SK-N-MC (cell line): ENCODE measurements around the gene CSF1R.

ENCODE experiments used
- DNase-seq: peaks from one replicate; pipeline ENCODE4 v3.0.0-alpha.2; 2011; ENCODE audit warnings: low read depth, low spot score
- H3K27ac ChIP-seq: fragments of 200-600 bp; sonication (generic); 2 replicates; pipeline ENCODE4 v1.5.1; 2016; ENCODE audit warnings: mixed run types
- H3K36me3 ChIP-seq: fragments of 200-600 bp; sonication (generic); 2 replicates; pipeline ENCODE4 v1.6.1; 2017; ENCODE audit warnings: antibody characterized with exemption, low read length, mixed read lengths; ENCODE audit not compliant: insufficient read depth
- H3K4me3 ChIP-seq: fragments of 200-600 bp; sonication (generic); 2 replicates; pipeline ENCODE4 v1.5.1; 2016
- H3K9ac ChIP-seq: fragments of 200-600 bp; sonication (generic); 2 replicates; pipeline ENCODE4 v1.8.0; 2017; ENCODE audit warnings: mixed run types, mixed read lengths; ENCODE audit not compliant: insufficient read length
- H3K9me3 ChIP-seq: fragments of 200-600 bp; sonication (generic); 2 replicates; pipeline ENCODE4 v1.6.1; 2017; ENCODE audit warnings: low read depth, mild to moderate bottlenecking, antibody characterized with exemption, low read length, moderate library complexity, mixed read lengths
- EZH2 ChIP-seq: fragments of 200-600 bp; sonication (generic); IDR thresholded peaks from one replicate; pipeline ENCODE4 v1.6.1; 2017; ENCODE audit warnings: antibody characterized with exemption
- FOXP2 ChIP-seq: optimal IDR thresholded peaks from 2 replicates; pipeline ENCODE3; 2011; ENCODE audit warnings: mild to moderate bottlenecking, moderate library complexity; ENCODE audit not compliant: insufficient read depth; ENCODE audit errors: extremely low read length, control extremely low read depth
- POLR2AphosphoS5 ChIP-seq: IDR thresholded peaks from 2 replicates; pipeline ENCODE4 v1.6.1; 2012; ENCODE audit warnings: mild to moderate bottlenecking, low read depth, low read length, borderline replicate concordance

The CSF1R gene

GRCh38 chr5:150022158-150022531 is 64.2 kb downstream of the CSF1R start:
- Histone ChIP-seq H3K36me3 (peaks cover 83% of the 10 kb centered on the region), H3K9me3 (no peaks in the 10 kb centered on the region), H3K9ac (no peak overlapping the region), H3K4me3 (no peak overlapping the region), H3K27ac (no peak overlapping the region)
- TF ChIP-seq POLR2AphosphoS5: no peak
- TF ChIP-seq FOXP2: no peak
- no peak for TF ChIP-seq EZH2
- DNase-seq: no peak

- TF ChIP-seq POLR2AphosphoS5 (no peak), EZH2 (no peak), FOXP2 (no peak)
- no peak for DNase-seq
- H3K4me3 ChIP-seq: no peak overlapping the region
- peaks cover 83% of the 10 kb centered on the region for H3K36me3 ChIP-seq
- H3K9me3 ChIP-seq: no peaks in the 10 kb centered on the region
- no peak overlapping the region for H3K9ac ChIP-seq
- no peak overlapping the region for H3K27ac ChIP-seq
These were observed 64.7 kb downstream of the CSF1R start for GRCh38 chr5:150021491-150022157.

- Histone ChIP-seq H3K4me3 (no peak overlapping the region), H3K36me3 (peaks cover 89% of the 10 kb centered on the region), H3K9ac (no peak overlapping the region), H3K27ac (no peak overlapping the region), H3K9me3 (peaks cover 3% of the 10 kb centered on the region; the same call in 1 of the 2 replicates)
- DNase-seq: no peak
- TF ChIP-seq POLR2AphosphoS5: no peak
- TF ChIP-seq FOXP2: no peak
- no peak for TF ChIP-seq EZH2
These were observed 66.1 kb downstream of the CSF1R start for GRCh38 chr5:150020249-150020648.

- peaks cover 3% of the 10 kb centered on the region; the same call in 1 of the 2 replicates for H3K9me3 ChIP-seq
- no peak overlapping the region for H3K9ac ChIP-seq
- no peak overlapping the region for H3K4me3 ChIP-seq
- no peak overlapping the region for H3K27ac ChIP-seq
- TF ChIP-seq FOXP2 (no peak), POLR2AphosphoS5 (no peak), EZH2 (no peak)
- DNase-seq: no peak
- H3K36me3 ChIP-seq: peaks cover 93% of the 10 kb centered on the region
These were observed 68.9 kb downstream of the CSF1R start for GRCh38 chr5:150017226-150018005.

- H3K4me3 ChIP-seq: no peak overlapping the region
- DNase-seq: no peak
- no peak overlapping the region for H3K9ac ChIP-seq
- peaks cover 97% of the 10 kb centered on the region for H3K36me3 ChIP-seq
- TF ChIP-seq POLR2AphosphoS5 (no peak), FOXP2 (no peak), EZH2 (no peak)
- peaks cover 3% of the 10 kb centered on the region; the same call in 1 of the 2 replicates for H3K9me3 ChIP-seq
- no peak overlapping the region for H3K27ac ChIP-seq
These were observed 69.8 kb downstream of the CSF1R start for GRCh38 chr5:150016537-150016936.

- Histone ChIP-seq H3K36me3 (peaks cover 96% of the 10 kb centered on the region), H3K4me3 (no peak overlapping the region), H3K27ac (no peak overlapping the region), H3K9me3 (peaks cover 3% of the 10 kb centered on the region; the same call in 1 of the 2 replicates), H3K9ac (no peak overlapping the region)
- no peak for TF ChIP-seq FOXP2
- no peak for TF ChIP-seq EZH2
- TF ChIP-seq POLR2AphosphoS5: no peak
- no peak for DNase-seq
These were observed 70.9 kb downstream of the CSF1R start for GRCh38 chr5:150015415-150015814.

- no peak for TF ChIP-seq POLR2AphosphoS5
- TF ChIP-seq FOXP2: no peak
- TF ChIP-seq EZH2: no peak
- Histone ChIP-seq H3K27ac (no peak overlapping the region), H3K9ac (no peak overlapping the region), H3K36me3 (peaks cover 96% of the 10 kb centered on the region), H3K4me3 (no peak overlapping the region), H3K9me3 (peaks cover 3% of the 10 kb centered on the region; the same call in 1 of the 2 replicates)
- no peak for DNase-seq
These were observed 71.9 kb downstream of the CSF1R start for GRCh38 chr5:150014456-150014855.

- no peak overlapping the region for H3K27ac ChIP-seq
- H3K9me3 ChIP-seq: peaks cover 3% of the 10 kb centered on the region; the same call in 1 of the 2 replicates
- no peak for DNase-seq
- H3K36me3 ChIP-seq: peaks cover 96% of the 10 kb centered on the region
- no peak overlapping the region for H3K4me3 ChIP-seq
- no peak overlapping the region for H3K9ac ChIP-seq
- TF ChIP-seq EZH2 (no peak), FOXP2 (no peak), POLR2AphosphoS5 (no peak)
These were observed 72.4 kb downstream of the CSF1R start for GRCh38 chr5:150013931-150014330.
